IPS-15b (cell line): ENCODE measurements around the gene HMCN2.

ENCODE experiments used
- H3K27me3 ChIP-seq: one replicate; pipeline ENCODE4 v1.6.1; 2013; ENCODE audit warnings: low read length; ENCODE audit not compliant: control insufficient read depth, insufficient read depth
- H3K36me3 ChIP-seq: one replicate; pipeline ENCODE4 v1.6.1; 2013; ENCODE audit warnings: low read length; ENCODE audit not compliant: control insufficient read depth, insufficient read depth
- H3K4me1 ChIP-seq: one replicate; pipeline ENCODE4 v1.6.1; 2013; ENCODE audit warnings: mild to moderate bottlenecking, low read length; ENCODE audit not compliant: control insufficient read depth, insufficient read depth
- H3K4me3 ChIP-seq: one replicate; pipeline ENCODE4 v1.5.1; 2013; ENCODE audit warnings: low read depth, low read length
- H3K9ac ChIP-seq: one replicate; pipeline ENCODE4 v1.6.1; 2013; ENCODE audit warnings: low read depth, mild to moderate bottlenecking, low read length
- H3K9me3 ChIP-seq: one replicate; pipeline ENCODE4 v1.6.1; 2013; ENCODE audit warnings: mild to moderate bottlenecking, low read length; ENCODE audit not compliant: control insufficient read depth, insufficient read depth

HMCN2 gene

DNA sequence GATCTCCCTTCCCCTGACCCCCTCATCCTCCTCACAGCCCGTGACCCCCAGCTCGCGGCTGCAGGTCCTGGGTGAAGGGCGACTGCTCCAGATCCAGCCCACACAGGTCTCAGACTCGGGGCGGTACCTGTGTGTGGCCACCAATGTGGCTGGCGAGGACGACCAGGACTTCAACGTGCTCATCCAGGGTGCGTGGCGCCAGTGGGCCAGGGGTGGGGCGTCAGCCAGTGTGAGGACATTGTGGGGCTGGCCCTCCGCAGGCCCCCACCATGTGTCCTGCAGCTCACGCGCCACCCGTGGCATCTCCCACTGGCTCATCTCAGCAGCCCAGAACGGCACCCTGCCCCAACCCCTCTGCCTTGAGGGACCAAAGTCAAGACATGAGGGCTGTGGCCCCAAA lies 112.1 kb downstream of the HMCN2 start:
- Histone ChIP-seq H3K9ac (no peak overlapping the region), H3K4me1 (no peaks in the 10 kb centered on the region), H3K27me3 (no peaks in the 10 kb centered on the region), H3K4me3 (no peak overlapping the region), H3K36me3 (peaks cover 2% of the 10 kb centered on the region), H3K9me3 (no peaks in the 10 kb centered on the region)

GRCh38 chr9:130378875-130379648 lies 113.5 kb downstream of the HMCN2 start:
- Histone ChIP-seq H3K27me3 (no peaks in the 10 kb centered on the region), H3K9me3 (no peaks in the 10 kb centered on the region), H3K4me3 (no peak overlapping the region), H3K4me1 (no peaks in the 10 kb centered on the region), H3K36me3 (peaks cover 2% of the 10 kb centered on the region), H3K9ac (no peak overlapping the region)

DNA sequence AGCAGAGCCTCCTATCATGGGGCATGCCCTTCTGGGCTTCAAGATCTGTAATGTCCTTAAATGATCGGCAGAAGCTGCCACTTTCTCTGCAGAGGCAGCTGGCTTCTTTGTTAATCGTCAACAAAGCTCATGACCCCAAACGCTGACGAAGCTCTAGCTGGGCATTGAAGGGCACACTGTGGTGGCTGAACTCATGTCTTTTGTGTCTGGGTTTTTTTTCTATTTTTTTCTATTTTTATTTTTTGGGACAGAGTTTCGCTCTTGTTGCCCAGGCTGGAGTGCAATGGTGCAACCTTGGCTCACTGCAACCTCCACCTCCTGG lies 114.0 kb downstream of the HMCN2 start:
- Histone ChIP-seq H3K9me3 (no peaks in the 10 kb centered on the region), H3K27me3 (no peaks in the 10 kb centered on the region), H3K4me1 (no peaks in the 10 kb centered on the region), H3K4me3 (no peak overlapping the region), H3K36me3 (no peaks in the 10 kb centered on the region), H3K9ac (no peak overlapping the region)

- Histone ChIP-seq H3K4me3 (no peak overlapping the region), H3K4me1 (no peaks in the 10 kb centered on the region), H3K27me3 (no peaks in the 10 kb centered on the region)
Observed at GRCh38 chr9:130380920-130381469, 115.4 kb downstream of the HMCN2 start.

DNA sequence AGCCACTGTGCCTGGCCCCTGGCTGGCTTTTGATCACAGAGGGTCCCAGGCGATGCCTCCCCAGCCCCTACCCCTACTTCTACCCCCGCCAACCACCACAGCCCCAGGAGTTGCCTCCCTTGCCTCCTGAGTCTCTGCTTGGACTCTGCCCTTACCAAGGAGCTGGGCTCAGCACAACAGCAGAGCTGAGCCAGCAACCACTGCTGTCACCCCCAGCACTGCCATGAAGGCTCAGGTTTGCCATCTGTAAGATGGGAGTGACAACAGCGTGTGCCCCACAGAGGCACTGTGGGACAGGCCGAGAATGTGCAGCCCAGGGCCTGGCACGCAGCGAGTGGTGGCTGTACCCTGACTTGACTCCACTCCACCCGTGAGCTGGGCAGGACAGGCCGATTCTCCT lies 116.1 kb downstream of the HMCN2 start:
- Histone ChIP-seq H3K4me3 (no peak overlapping the region), H3K27me3 (no peaks in the 10 kb centered on the region), H3K9me3 (no peaks in the 10 kb centered on the region), H3K9ac (no peak overlapping the region), H3K4me1 (no peaks in the 10 kb centered on the region), H3K36me3 (no peaks in the 10 kb centered on the region)

More at GRCh38 chr9:130380920-130381469, 115.4 kb downstream of the HMCN2 start:
- Histone ChIP-seq H3K36me3 (no peaks in the 10 kb centered on the region), H3K9me3 (no peaks in the 10 kb centered on the region), H3K9ac (no peak overlapping the region)

- H3K9me3 ChIP-seq: no peaks in the 10 kb centered on the region
- H3K4me1 ChIP-seq: no peaks in the 10 kb centered on the region
- no peak overlapping the region for H3K4me3 ChIP-seq
- no peaks in the 10 kb centered on the region for H3K27me3 ChIP-seq
- no peak overlapping the region for H3K9ac ChIP-seq
- no peaks in the 10 kb centered on the region for H3K36me3 ChIP-seq
Observed at GRCh38 chr9:130382096-130382495, 116.5 kb downstream of the HMCN2 start.

DNA sequence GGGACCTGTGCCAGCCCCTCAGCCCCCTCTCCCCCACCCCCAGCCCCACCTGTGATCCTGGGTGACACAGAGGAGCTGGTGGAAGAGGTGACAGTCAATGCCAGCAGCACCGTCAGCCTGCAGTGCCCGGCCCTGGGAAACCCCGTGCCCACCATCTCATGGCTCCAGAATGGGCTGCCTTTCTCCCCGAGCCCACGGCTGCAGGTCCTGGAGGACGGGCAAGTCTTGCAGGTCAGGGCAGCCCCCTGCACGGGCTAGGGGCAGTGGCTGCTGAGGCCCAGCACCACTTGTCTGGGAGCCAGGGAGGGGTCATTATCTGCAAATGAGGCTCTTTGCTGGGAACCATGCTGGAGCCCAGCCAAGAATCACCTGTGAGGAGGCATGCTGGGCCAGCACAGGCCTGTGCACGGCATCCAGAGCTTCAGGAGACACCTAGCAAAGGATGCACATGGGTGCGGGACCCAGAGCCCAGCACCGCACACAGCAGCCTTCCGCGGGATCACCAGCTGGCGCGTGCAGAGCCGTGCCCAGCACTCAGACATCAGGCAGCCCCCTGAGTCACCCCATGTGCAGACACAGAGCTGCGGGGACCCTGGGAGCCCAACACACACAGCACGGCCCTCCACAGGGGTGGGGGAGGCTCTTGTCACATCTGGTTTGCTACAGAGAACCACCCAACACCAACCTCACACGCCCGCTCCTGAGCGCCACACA lies 117.2 kb downstream of the HMCN2 start:
- H3K36me3 ChIP-seq: no peaks in the 10 kb centered on the region
- H3K27me3 ChIP-seq: no peaks in the 10 kb centered on the region

GRCh38 chr9:130383350-130383715 lies 117.8 kb downstream of the HMCN2 start:
- Histone ChIP-seq H3K9me3 (no peaks in the 10 kb centered on the region), H3K36me3 (no peaks in the 10 kb centered on the region), H3K4me3 (no peak overlapping the region), H3K4me1 (no peaks in the 10 kb centered on the region), H3K9ac (no peak overlapping the region), H3K27me3 (no peaks in the 10 kb centered on the region)

More for the DNA sequence above, 117.2 kb downstream of the HMCN2 start:
- Histone ChIP-seq H3K4me1 (no peaks in the 10 kb centered on the region), H3K9me3 (no peaks in the 10 kb centered on the region), H3K4me3 (no peak overlapping the region), H3K9ac (no peak overlapping the region)

DNA sequence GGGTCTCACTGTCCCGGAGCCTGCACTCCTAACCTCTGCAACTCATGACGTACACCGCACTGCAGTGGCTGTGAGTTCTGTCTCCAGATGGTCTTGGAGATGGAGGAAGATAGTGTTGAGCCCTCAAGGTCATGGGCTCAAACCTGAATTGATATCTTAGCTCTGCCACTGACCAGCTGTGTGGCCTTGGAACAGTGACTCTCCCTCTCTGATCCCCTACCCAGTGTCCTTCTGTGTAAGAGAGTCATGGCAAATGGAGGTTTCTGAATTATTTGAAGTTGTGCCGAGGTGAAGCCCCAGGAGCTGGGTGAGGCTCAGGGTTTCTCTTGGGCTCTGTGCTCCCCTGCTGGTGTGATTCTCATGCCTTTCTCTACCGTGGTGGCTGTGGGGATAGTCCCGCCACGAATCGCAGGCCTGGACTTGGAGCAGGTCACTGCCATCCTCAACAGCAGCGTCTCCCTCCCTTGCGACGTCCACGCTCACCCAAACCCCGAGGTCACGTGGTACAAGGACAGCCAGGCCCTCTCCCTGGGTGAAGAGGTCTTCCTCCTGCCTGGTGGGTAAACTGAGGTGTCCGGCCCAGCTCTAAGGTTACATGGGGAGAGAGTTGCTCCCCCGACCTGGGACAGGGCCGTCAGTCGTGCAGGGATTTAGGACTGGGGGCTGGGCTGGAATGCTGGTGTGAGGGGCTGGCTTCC lies 118.6 kb downstream of the HMCN2 start:
- H3K9ac ChIP-seq: no peak overlapping the region
- H3K27me3 ChIP-seq: no peaks in the 10 kb centered on the region
- no peak overlapping the region for H3K4me3 ChIP-seq
- H3K9me3 ChIP-seq: no peaks in the 10 kb centered on the region
- no peaks in the 10 kb centered on the region for H3K4me1 ChIP-seq
- no peaks in the 10 kb centered on the region for H3K36me3 ChIP-seq

GRCh38 chr9:130385257-130385656 lies 119.7 kb downstream of the HMCN2 start:
- H3K9me3 ChIP-seq: no peaks in the 10 kb centered on the region
- no peak overlapping the region for H3K4me3 ChIP-seq
- no peaks in the 10 kb centered on the region for H3K36me3 ChIP-seq
- H3K4me1 ChIP-seq: no peaks in the 10 kb centered on the region
- no peak overlapping the region for H3K9ac ChIP-seq
- H3K27me3 ChIP-seq: no peaks in the 10 kb centered on the region

DNA sequence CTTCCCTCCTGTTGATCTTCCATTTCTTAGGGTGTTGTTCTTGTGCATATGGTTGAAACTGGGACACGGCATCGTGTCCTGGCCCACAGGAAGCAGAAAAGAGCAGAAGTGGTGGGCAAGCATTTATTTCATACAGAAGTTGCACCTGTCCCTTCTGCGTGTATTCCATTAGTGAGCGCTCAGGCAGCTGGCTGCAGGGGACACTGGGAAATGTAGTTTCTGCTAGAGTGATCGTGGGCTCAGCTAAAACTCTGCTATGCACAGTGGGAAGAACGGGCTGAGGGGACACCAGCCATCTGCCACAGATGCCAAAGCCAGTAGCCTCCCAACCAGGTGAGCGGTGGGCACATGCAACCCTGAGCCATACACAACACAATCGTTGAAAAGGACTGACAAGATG lies 121.8 kb downstream of the HMCN2 start:
- no peaks in the 10 kb centered on the region for H3K4me1 ChIP-seq
- no peaks in the 10 kb centered on the region for H3K36me3 ChIP-seq
- H3K9ac ChIP-seq: no peak overlapping the region
- H3K4me3 ChIP-seq: no peak overlapping the region
- no peaks in the 10 kb centered on the region for H3K9me3 ChIP-seq
- H3K27me3 ChIP-seq: no peaks in the 10 kb centered on the region
